ENCODE measurements around the gene FOXJ3. TPM values are rescaled to one million over a fixed set of nuclear protein-coding genes. Genes with fewer than 3 reads are reported as not detected.

The FOXJ3 gene
- total RNA-seq, 4 donors from 2014 or later, result 39.4 to 81.0 (median 56.3) TPM

DNA sequence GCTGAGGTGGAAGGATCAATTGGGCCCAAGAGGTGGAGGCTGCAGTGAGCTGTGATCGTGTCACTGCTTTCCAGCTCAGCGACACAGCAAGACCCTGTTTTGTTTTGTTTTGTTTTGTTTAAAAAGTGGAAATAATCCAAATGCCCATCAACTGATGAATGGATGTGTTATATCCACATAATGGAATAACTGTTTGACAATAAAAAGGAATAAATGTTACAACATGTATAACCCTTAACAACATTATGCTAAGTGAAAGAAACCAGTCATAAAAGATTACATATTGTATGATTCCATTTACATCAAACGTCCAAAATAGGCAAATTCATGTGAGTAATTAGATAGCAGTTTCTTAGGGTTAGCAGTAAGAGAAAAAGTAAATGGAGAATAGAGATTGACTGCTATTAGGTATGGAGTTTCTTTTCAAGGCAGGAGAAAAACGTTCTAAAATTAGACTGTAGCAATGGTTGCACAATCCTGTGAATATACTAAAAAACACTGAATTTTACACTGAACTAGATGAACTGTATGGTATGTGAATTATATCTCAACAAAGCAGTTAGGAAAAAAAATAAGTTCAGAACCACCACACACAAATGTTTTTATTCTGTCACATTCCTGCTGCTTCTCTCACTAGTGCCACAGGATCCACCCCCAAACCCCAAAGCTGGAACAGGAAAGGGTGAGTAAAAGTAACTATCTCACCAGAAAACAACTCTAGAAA, 15.7 kb downstream of the FOXJ3 start:
- ATAC-seq (peak; percentile 48 to 60), DNase-seq (no peak)
- TF ChIP-seq POLR2A (IDR thresholded peaks at IDR 0.05), result no peak
- TF ChIP-seq, protein P1, sequence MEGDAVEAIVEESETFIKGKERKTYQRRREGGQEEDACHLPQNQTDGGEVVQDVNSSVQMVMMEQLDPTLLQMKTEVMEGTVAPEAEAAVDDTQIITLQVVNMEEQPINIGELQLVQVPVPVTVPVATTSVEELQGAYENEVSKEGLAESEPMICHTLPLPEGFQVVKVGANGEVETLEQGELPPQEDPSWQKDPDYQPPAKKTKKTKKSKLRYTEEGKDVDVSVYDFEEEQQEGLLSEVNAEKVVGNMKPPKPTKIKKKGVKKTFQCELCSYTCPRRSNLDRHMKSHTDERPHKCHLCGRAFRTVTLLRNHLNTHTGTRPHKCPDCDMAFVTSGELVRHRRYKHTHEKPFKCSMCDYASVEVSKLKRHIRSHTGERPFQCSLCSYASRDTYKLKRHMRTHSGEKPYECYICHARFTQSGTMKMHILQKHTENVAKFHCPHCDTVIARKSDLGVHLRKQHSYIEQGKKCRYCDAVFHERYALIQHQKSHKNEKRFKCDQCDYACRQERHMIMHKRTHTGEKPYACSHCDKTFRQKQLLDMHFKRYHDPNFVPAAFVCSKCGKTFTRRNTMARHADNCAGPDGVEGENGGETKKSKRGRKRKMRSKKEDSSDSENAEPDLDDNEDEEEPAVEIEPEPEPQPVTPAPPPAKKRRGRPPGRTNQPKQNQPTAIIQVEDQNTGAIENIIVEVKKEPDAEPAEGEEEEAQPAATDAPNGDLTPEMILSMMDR (IDR thresholded peaks at IDR 0.05 in 4 of 5, conservative IDR thresholded peaks at IDR 0.05 in 1 of 5), result no peak
- in situ Hi-C loops (cut with MboI; ENCODE audit: low sequenced_read_pairs in 4 of 4) (no loop called here), intact Hi-C loops (cut with DNase I; ENCODE audit: low total_unique reads) (no loop called here)
- H3K27me3 ChIP-seq, result no peaks in the 10 kb centered on the region
- peak overlapping the region in 1 of 4 donors; percentile 15 for H3K4me3 ChIP-seq
- H3K9me3 ChIP-seq, result no peaks in the 10 kb centered on the region
- H3K27ac ChIP-seq, result peak overlapping the region; percentile 75 to 87 (median 84)
- H3K36me3 ChIP-seq, result no peaks in the 10 kb centered on the region
- peaks cover 85 to 90% of the 10 kb centered on the region in 2 donors for H3K4me1 ChIP-seq

DNA sequence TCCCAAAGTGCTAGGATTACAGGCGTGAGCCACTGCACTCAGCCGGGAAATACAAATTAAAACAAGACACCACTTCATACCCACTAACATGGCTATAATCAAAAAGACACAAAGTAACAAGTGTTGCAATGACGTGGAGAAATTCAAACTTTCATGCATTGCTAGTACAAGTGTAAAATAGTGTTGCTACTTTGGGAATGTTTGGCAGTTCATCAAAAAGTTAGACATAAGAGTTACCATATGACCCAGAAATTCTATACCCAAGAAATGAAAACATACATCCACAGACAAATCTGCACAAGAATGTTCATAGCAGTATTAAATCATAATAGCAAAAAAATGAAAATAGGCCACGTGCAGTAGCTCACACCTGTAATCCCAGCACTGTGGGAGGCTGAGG, 16.4 kb downstream of the FOXJ3 start:
- Histone ChIP-seq H3K36me3 (no peaks in the 10 kb centered on the region), H3K27me3 (no peaks in the 10 kb centered on the region), H3K4me1 (peaks cover 88 to 95% of the 10 kb centered on the region in 2 donors), H3K27ac (peak overlapping the region; percentile 75 to 87 (median 84)), H3K9me3 (no peaks in the 10 kb centered on the region), H3K4me3 (no peak overlapping the region)
- intact Hi-C loops (cut with DNase I; ENCODE audit: low total_unique reads), result no loop called here
- no peak for ATAC-seq
- TF ChIP-seq POLR2A (IDR thresholded peaks at IDR 0.05), result no peak
- TF ChIP-seq, protein P1 (IDR thresholded peaks at IDR 0.05 in 4 of 5, conservative IDR thresholded peaks at IDR 0.05 in 1 of 5), result no peak
- no peak for DNase-seq
- in situ Hi-C loops (cut with MboI; ENCODE audit: low sequenced_read_pairs in 4 of 4), result no loop called here

DNA sequence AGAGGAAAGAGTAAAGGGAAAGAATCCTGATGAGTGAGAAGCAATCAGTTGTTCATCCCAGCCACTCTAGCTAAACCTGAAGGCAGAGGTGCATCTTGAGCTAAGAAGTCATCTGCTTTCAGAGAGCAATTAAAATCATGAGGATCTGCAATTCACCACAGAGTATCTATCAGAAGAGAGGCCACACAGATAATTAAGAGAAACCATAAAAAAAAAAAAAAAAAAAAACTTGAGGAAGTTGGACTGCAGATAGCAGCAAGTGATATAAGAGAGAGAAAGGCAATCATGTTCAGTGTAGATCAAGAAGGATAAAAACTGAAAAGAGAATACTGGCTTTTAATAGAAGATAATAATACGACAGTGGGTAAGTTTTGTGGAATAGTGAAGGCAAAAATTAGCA, 17.7 kb downstream of the FOXJ3 start:
- no peak for TF ChIP-seq POLR2A (IDR thresholded peaks at IDR 0.05)
- TF ChIP-seq, protein P1 (IDR thresholded peaks at IDR 0.05 in 4 of 5, conservative IDR thresholded peaks at IDR 0.05 in 1 of 5), result no peak
- in situ Hi-C loops (cut with MboI; ENCODE audit: low sequenced_read_pairs in 4 of 4), result no loop called here
- Histone ChIP-seq H3K4me1 (peaks cover 78 to 95% of the 10 kb centered on the region in 2 donors), H3K36me3 (no peaks in the 10 kb centered on the region), H3K4me3 (no peak overlapping the region), H3K9me3 (no peaks in the 10 kb centered on the region), H3K27ac (no peak overlapping the region), H3K27me3 (no peaks in the 10 kb centered on the region)
- ATAC-seq (no peak), DNase-seq (no peak)
- intact Hi-C loops (cut with DNase I; ENCODE audit: low total_unique reads), result no loop called here

DNA sequence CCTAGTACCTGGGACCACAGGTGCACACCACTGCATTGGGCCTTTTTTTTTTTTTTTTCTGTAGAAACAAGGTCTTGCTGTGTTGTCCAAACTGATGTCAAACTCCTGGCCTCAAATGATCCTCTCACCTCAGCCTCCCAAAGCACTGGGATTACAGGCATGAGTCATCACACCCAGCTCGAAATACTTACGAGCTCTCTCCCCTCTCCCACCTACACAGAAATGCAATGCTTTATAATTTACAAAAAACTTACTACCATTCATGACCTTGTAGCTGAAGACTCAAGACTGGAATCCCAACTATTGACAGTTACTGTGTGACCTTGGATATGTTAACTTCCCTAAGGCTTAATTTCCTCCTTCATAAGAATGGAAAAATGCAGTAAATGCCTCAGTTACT, 18.7 kb downstream of the FOXJ3 start:
- no peak overlapping the region for H3K4me3 ChIP-seq
- no peaks in the 10 kb centered on the region for H3K27me3 ChIP-seq
- H3K27ac ChIP-seq, result no peak overlapping the region
- H3K4me1 ChIP-seq, result peaks cover 71 to 95% of the 10 kb centered on the region in 2 donors
- no peak for ATAC-seq
- H3K36me3 ChIP-seq, result no peaks in the 10 kb centered on the region
- no peaks in the 10 kb centered on the region for H3K9me3 ChIP-seq
- intact Hi-C loops (cut with DNase I; ENCODE audit: low total_unique reads), result no loop called here
- in situ Hi-C loops (cut with MboI; ENCODE audit: low sequenced_read_pairs in 4 of 4), result no loop called here
- DNase-seq, result no peak
- TF ChIP-seq, protein P1 (IDR thresholded peaks at IDR 0.05 in 4 of 5, conservative IDR thresholded peaks at IDR 0.05 in 1 of 5), result no peak
- TF ChIP-seq POLR2A (IDR thresholded peaks at IDR 0.05), result no peak
